HG03565 (cell line): ENCODE data around the gene GIMAP7.

Experiments
- ATAC-seq: cut with Tn5 transposase; IDR thresholded peaks from one replicate; pipeline ENCODE4 v1.9.1; 2021; ENCODE audit warnings: mild to moderate bottlenecking, moderate library complexity; ENCODE audit not compliant: unreplicated experiment

Gene GIMAP7

GRCh38 chr7:150568714-150569113 lies 54.0 kb downstream of the GIMAP7 start:
- no peak for ATAC-seq

- ATAC-seq: no peak
Measured at GRCh38 chr7:150569245-150569955, 54.7 kb downstream of the GIMAP7 start.
